ENCODE data around the gene EXT2. TPM values are rescaled to one million over a fixed set of nuclear protein-coding genes. Genes with fewer than 3 reads are reported as not detected.

Gene EXT2
- total RNA-seq, 1 experiment from 2014 or later, result 42.8 TPM

DNA sequence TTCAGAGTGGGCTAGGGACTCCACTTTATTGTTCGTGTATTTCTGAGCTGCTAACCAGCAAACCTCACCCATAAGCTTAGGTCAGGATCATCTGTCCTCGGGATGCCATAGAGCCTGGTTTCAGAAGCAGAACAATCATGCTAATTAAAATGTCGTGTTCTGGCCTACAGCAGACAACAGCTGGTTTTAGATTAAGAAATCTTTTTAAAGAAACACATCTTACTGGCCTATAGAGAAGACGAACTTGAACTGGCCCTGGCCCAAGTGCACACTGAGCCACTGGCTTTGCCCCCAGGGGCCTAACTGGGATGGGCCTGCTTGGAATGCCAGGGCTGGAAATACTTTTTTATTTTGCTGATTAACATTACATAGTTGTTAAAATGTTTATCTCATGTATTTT lies 151.2 kb downstream of the EXT2 start:
- RAD21 ChIA-PET (ENCODE audit: low non-redundant PET in 1 of 2, low total read pairs in 2 of 2, uncharacterized antibody in 2 of 2, unreplicated experiment in 2 of 2), result no interaction called here
- intact Hi-C loops (cut with micrococcal nuclease), result no loop called here
- H3K4me2 ChIP-seq (ENCODE audit: low read length), result no peak overlapping the region
- H3K27ac ChIP-seq (ENCODE audit: low read depth, low read length), result no peak overlapping the region
- H3K79me2 ChIP-seq (ENCODE audit: insufficient read depth, low read length), result no peaks in the 10 kb centered on the region
- H3K9me3 ChIP-seq (ENCODE audit: control insufficient read depth in 1 of 2, insufficient read depth in 1 of 2, low read depth in 1 of 2, low read length in 2 of 2), result no peaks in the 10 kb centered on the region
- no TSS peak for BruUV-seq (replicated peaks)
- no peaks in the 10 kb centered on the region for H3K27me3 ChIP-seq (ENCODE audit: insufficient read depth, low read length)
- H2AFZ ChIP-seq (ENCODE audit: low read depth, low read length, poor library complexity, severe bottlenecking), result no peak overlapping the region
- peaks cover 10 to 20% of the 10 kb centered on the region in 2 experiments for H3K4me1 ChIP-seq (ENCODE audit: control insufficient read depth in 1 of 2, insufficient read depth in 2 of 2, low read length in 2 of 2)
- no peaks in the 10 kb centered on the region for H3K36me3 ChIP-seq (ENCODE audit: control insufficient read depth in 1 of 2, insufficient read depth in 2 of 2, low read length in 2 of 2)
- POLR2A ChIA-PET, result no interaction called here
- ATAC-seq (no peak), DNase-seq (ENCODE audit: low read depth, low spot score) (no peak)
- H3K9ac ChIP-seq (ENCODE audit: low read length), result no peak overlapping the region
- H4K20me1 ChIP-seq (ENCODE audit: insufficient read depth), result no peaks in the 10 kb centered on the region
- TF ChIP-seq ELF1 (IDR thresholded peaks at IDR 0.05; ENCODE audit: borderline replicate concordance, low read depth), result no peak
- TF ChIP-seq SRF (IDR thresholded peaks at IDR 0.05; ENCODE audit: low read depth), result no peak
- no peak for TF ChIP-seq CEBPB (IDR thresholded peaks at IDR 0.05; ENCODE audit: low read depth)
- no peak for TF ChIP-seq EZH2 (IDR thresholded peaks at IDR 0.05)
- TF ChIP-seq POLR2AphosphoS5 (IDR thresholded peaks at IDR 0.05; ENCODE audit: low read depth, low read length), result no peak
- CTCF ChIA-PET, result no interaction called here
- H3K9me2 ChIP-seq (ENCODE audit: insufficient read depth), result no peaks in the 10 kb centered on the region
- no peak overlapping the region for H3K4me3 ChIP-seq (replicated peaks in 1 of 2; ENCODE audit: low read depth in 1 of 2, low read length in 2 of 2)

DNA sequence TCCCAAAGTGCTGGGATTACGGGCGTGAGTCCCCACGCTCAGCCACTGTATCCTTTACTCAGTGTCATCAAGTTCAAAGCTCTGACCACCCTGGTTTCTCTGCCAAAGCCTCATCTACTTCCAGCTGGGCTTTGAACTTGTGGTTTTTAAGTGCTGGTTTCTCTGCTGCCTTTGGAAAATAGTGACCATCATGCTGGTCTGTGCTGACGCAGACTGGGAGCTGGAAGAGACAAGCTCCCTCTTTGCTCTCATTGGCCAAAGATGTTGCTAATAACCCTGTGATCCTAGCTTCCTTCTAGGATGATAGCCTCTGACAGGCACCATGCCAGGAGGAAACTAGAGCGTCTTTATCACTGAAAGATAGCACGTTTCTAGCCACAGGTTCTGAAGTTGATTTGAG lies 152.0 kb downstream of the EXT2 start:
- RAD21 ChIA-PET (ENCODE audit: low non-redundant PET in 1 of 2, low total read pairs in 2 of 2, uncharacterized antibody in 2 of 2, unreplicated experiment in 2 of 2), result no interaction called here
- BruUV-seq (replicated peaks), result no TSS peak
- Histone ChIP-seq H3K9me3 (ENCODE audit: control insufficient read depth in 1 of 2, insufficient read depth in 1 of 2, low read depth in 1 of 2, low read length in 2 of 2) (no peaks in the 10 kb centered on the region), H3K27ac (ENCODE audit: low read depth, low read length) (no peak overlapping the region), H3K4me1 (ENCODE audit: control insufficient read depth in 1 of 2, insufficient read depth in 2 of 2, low read length in 2 of 2) (peaks cover 10 to 20% of the 10 kb centered on the region in 2 experiments), H3K36me3 (ENCODE audit: control insufficient read depth in 1 of 2, insufficient read depth in 2 of 2, low read length in 2 of 2) (no peaks in the 10 kb centered on the region), H3K9me2 (ENCODE audit: insufficient read depth) (no peaks in the 10 kb centered on the region), H3K9ac (ENCODE audit: low read length) (no peak overlapping the region), H3K4me2 (ENCODE audit: low read length) (no peak overlapping the region), H3K4me3 (replicated peaks in 1 of 2; ENCODE audit: low read depth in 1 of 2, low read length in 2 of 2) (no peak overlapping the region), H3K27me3 (ENCODE audit: insufficient read depth, low read length) (no peaks in the 10 kb centered on the region), H2AFZ (ENCODE audit: low read depth, low read length, poor library complexity, severe bottlenecking) (no peak overlapping the region), H3K79me2 (ENCODE audit: insufficient read depth, low read length) (no peaks in the 10 kb centered on the region), H4K20me1 (ENCODE audit: insufficient read depth) (no peaks in the 10 kb centered on the region)
- no peak for ATAC-seq
- CTCF ChIA-PET, result no interaction called here
- intact Hi-C loops (cut with micrococcal nuclease), result no loop called here
- no peak for DNase-seq (ENCODE audit: low read depth, low spot score)
- POLR2A ChIA-PET, result no interaction called here
- TF ChIP-seq TCF7L2 (IDR thresholded peaks at IDR 0.05; ENCODE audit: borderline replicate concordance, extremely low read depth, insufficient read depth, insufficient read length), result no peak
- no peak for TF ChIP-seq EZH2 (IDR thresholded peaks at IDR 0.05)
- TF ChIP-seq POLR2A (IDR thresholded peaks at IDR 0.05; ENCODE audit: borderline replicate concordance, extremely low read depth, insufficient read depth, insufficient read length), result no peak
- TF ChIP-seq EZH2phosphoT487 (IDR thresholded peaks at IDR 0.05; ENCODE audit: borderline replicate concordance), result no peak
- no peak for TF ChIP-seq SRF (IDR thresholded peaks at IDR 0.05; ENCODE audit: low read depth)
- TF ChIP-seq, protein P1, sequence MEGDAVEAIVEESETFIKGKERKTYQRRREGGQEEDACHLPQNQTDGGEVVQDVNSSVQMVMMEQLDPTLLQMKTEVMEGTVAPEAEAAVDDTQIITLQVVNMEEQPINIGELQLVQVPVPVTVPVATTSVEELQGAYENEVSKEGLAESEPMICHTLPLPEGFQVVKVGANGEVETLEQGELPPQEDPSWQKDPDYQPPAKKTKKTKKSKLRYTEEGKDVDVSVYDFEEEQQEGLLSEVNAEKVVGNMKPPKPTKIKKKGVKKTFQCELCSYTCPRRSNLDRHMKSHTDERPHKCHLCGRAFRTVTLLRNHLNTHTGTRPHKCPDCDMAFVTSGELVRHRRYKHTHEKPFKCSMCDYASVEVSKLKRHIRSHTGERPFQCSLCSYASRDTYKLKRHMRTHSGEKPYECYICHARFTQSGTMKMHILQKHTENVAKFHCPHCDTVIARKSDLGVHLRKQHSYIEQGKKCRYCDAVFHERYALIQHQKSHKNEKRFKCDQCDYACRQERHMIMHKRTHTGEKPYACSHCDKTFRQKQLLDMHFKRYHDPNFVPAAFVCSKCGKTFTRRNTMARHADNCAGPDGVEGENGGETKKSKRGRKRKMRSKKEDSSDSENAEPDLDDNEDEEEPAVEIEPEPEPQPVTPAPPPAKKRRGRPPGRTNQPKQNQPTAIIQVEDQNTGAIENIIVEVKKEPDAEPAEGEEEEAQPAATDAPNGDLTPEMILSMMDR (IDR thresholded peaks at IDR 0.05 in 2 of 3, conservative IDR thresholded peaks at IDR 0.05 in 1 of 3; ENCODE audit: borderline replicate concordance in 1 of 3, insufficient read depth in 1 of 3, low read depth in 2 of 3, low read length in 2 of 3), result no peak
- TF ChIP-seq ELF1 (IDR thresholded peaks at IDR 0.05; ENCODE audit: borderline replicate concordance, low read depth), result no peak
- TF ChIP-seq CEBPB (IDR thresholded peaks at IDR 0.05; ENCODE audit: low read depth), result no peak
- no peak for TF ChIP-seq ZFX (IDR thresholded peaks at IDR 0.05)
- no peak for TF ChIP-seq ZBTB33 (IDR thresholded peaks at IDR 0.05; ENCODE audit: extremely low read depth, insufficient replicate concordance, low read length)
- no peak for TF ChIP-seq POLR2AphosphoS5 (IDR thresholded peaks at IDR 0.05; ENCODE audit: low read depth, low read length)
- no peak for TF ChIP-seq FOSL1 (IDR thresholded peaks at IDR 0.05; ENCODE audit: low read depth)
- no peak for TF ChIP-seq YY1 (IDR thresholded peaks at IDR 0.05; ENCODE audit: extremely low read depth, insufficient replicate concordance, low read depth, low read length)
- no peak for TF ChIP-seq JUND (IDR thresholded peaks at IDR 0.05)
- no peak for TF ChIP-seq SP1 (IDR thresholded peaks at IDR 0.05; ENCODE audit: low read depth)
- no peak for TF ChIP-seq ZNF274 (IDR thresholded peaks at IDR 0.05; ENCODE audit: low read depth, low read length)
- TF ChIP-seq, protein P2, sequence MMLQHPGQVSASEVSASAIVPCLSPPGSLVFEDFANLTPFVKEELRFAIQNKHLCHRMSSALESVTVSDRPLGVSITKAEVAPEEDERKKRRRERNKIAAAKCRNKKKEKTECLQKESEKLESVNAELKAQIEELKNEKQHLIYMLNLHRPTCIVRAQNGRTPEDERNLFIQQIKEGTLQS (IDR thresholded peaks at IDR 0.05), result no peak
- no peak for TF ChIP-seq RAD21 (IDR thresholded peaks at IDR 0.05; ENCODE audit: low read depth)
- TF ChIP-seq SIN3A (IDR thresholded peaks at IDR 0.05; ENCODE audit: low read depth), result no peak
